Pancreas (tissue), 10 donors: ENCODE results near the gene LMOD3. TPM values are rescaled to one million over a fixed set of nuclear protein-coding genes. Genes with fewer than 3 reads are reported as not detected.

ENCODE experiments used
- ATAC-seq, 4 donors: fragments of 200-7000 bp; cut with Tn5 transposase; one replicate each; pipeline versions ENCODE4 v1.8.0 to v1.9.1; 2020; ENCODE audit warnings: mild to moderate bottlenecking in 4 of 4, moderate library complexity in 4 of 4
- DNase-seq, 6 donors: peaks; one replicate each; pipeline ENCODE4 v3.0.0-alpha.2; 2020
- FAIRE-seq: peaks from 2 replicates; lab custom pipeline; 2012; peaks lifted over from hg19 to GRCh38; lab: Jason Lieb, UNC
- H3K27ac ChIP-seq, 4 donors: fragments of 200-600 bp; sonication (generic); 1 replicate in 3 of 4; 2 replicates in 1 of 4; pipeline versions ENCODE4 v1.5.0 to v1.8.0; 2020
- H3K27me3 ChIP-seq, 4 donors: fragments of 200-600 bp; one replicate each; pipeline ENCODE4 v1.8.0; 2021
- H3K36me3 ChIP-seq, 3 donors: fragments of 200-600 bp; sonication (generic) in 1 of 3; one replicate each; pipeline versions ENCODE4 v1.5.0 to v1.8.0; 2020 to 2021
- H3K4me1 ChIP-seq, 3 donors: fragments of 200-600 bp; one replicate each; pipeline ENCODE4 v1.8.0; 2021
- H3K4me3 ChIP-seq, 4 donors: fragments of 200-600 bp; sonication (generic) in 2 of 4; one replicate each; pipeline versions ENCODE4 v1.5.0 to v1.8.0; 2020 to 2021
- H3K9me3 ChIP-seq, 4 donors: fragments of 200-600 bp; one replicate each; pipeline ENCODE4 v1.8.0; 2021
- WGBS, 2 donors: extraction: QIAGEN DNeasy Blood & Tissue Kit; methylation state at CpG; one replicate each; pipeline ENCODE4 v1.1.7; 2013; 5-methylcytosine and 5-hydroxymethylcytosine counted together
- intact Hi-C, 3 donors: fragments of 100-400 bp; cut with DNase I; formaldehyde crosslinking; loops; one replicate each; pipeline versions ENCODE4 v1.11.1 to v1.14.2; 2022
- polyA plus RNA-seq, 2 donors: library from polyadenylated mRNA; stranded (reverse); fragments of 200-250 nt; gene quantifications; one replicate each; pipeline ENCODE4 v1.2.3, GENCODE V29; 2013
- total RNA-seq, 6 donors: library from RNA; stranded (reverse); fragmentation: NEBNext Ultra II Directional in 4 of 6; extraction: Animal tissue kit (Norgen Biotek cat#: 25700) in 4 of 6; gene quantifications; one replicate each; pipeline versions ENCODE4 v1.2.1 to v1.2.4, GENCODE V29; 2021 to 2023
- TF ChIP-seq, protein P1 (sequence below), 4 donors: fragments of 200-600 bp; sonication (generic) in 3 of 4; IDR thresholded peaks; one replicate each; pipeline versions ENCODE4 v1.5.0 to v1.8.0; 2021; ENCODE audit warnings: antibody characterized with exemption in 4 of 4
- donor health status: healthy with polysubstance abuse.
- donor health status: DM: no; HTN: no; CAD: no; lungs with moderate emphysema.
- donor health status: DM: no; HTN: no; CAD: no.
- donor health status: control.
- donor health status: control.
- donor health status: Bipolar disorder and iron deficiency.
- donor health status: DM: yes; HTN: yes; CAD: no.
- donor health status: DM: no; HTN: no; CAD: no.
- donor health status: DM: no; HTN: no; CAD: no.
- donor health status: DM: yes; HTN: yes; CAD: no.

LMOD3 gene
- total and polyA plus RNA-seq, 8 donors, result 0.08 TPM; not detected in 7

DNA sequence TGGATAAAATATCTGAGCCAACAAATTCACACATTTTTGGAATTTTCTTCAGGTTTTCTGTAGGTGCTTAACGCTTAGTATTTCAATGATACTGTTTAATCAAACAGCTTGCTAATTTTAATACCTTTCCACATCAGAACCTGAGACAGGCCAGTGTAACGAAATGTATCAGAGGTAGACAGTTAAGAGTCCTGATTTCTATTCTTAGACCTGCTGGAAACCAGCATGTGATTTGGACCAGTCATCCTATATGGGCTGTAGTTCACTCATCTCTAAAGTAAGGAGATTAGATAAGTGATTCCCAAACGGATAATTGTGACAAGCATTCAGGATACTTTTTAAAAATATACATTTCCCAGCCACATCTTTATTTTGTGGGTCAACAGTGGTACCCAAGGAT is 19.3 kb downstream of the LMOD3 start:
- ATAC-seq, result no peak
- Histone ChIP-seq H3K27me3 (no peaks in the 10 kb centered on the region), H3K9me3 (no peaks in the 10 kb centered on the region), H3K27ac (no peak overlapping the region), H3K4me1 (no peaks in the 10 kb centered on the region), H3K36me3 (peaks cover 0 to 42% (median 0%) of the 10 kb centered on the region in 3 donors), H3K4me3 (no peak overlapping the region)
- WGBS, 2 donors, result 80 to 90% methylated on average over 3 of the region's 3 CpGs
- FAIRE-seq, result no peak
- intact Hi-C loops, result no loop called here
- TF ChIP-seq, protein P1, sequence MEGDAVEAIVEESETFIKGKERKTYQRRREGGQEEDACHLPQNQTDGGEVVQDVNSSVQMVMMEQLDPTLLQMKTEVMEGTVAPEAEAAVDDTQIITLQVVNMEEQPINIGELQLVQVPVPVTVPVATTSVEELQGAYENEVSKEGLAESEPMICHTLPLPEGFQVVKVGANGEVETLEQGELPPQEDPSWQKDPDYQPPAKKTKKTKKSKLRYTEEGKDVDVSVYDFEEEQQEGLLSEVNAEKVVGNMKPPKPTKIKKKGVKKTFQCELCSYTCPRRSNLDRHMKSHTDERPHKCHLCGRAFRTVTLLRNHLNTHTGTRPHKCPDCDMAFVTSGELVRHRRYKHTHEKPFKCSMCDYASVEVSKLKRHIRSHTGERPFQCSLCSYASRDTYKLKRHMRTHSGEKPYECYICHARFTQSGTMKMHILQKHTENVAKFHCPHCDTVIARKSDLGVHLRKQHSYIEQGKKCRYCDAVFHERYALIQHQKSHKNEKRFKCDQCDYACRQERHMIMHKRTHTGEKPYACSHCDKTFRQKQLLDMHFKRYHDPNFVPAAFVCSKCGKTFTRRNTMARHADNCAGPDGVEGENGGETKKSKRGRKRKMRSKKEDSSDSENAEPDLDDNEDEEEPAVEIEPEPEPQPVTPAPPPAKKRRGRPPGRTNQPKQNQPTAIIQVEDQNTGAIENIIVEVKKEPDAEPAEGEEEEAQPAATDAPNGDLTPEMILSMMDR (IDR thresholded peaks at IDR 0.05), result no peak
- no peak for DNase-seq

DNA sequence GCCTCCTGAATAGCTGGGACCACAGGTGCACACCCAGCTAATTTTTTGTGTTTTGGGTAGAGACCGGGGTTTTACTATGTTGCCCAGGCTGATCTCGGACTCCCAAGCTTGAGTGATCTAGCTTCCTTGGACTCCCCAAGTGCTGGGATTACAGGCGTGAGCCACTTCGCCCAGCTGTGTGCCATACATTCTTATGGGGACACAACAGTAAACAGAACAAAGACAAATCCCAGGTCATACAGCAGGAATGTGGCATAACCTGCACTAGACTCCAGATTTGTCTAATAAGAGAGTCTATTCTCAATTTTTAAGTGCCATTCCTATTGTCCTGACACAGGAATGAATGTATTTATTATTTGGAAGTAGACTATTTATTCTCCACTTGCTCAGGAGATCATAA is 20.0 kb downstream of the LMOD3 start:
- Histone ChIP-seq H3K36me3 (peaks cover 0 to 42% (median 0%) of the 10 kb centered on the region in 3 donors), H3K4me3 (no peak overlapping the region), H3K27me3 (no peaks in the 10 kb centered on the region), H3K4me1 (no peaks in the 10 kb centered on the region), H3K27ac (no peak overlapping the region), H3K9me3 (no peaks in the 10 kb centered on the region)
- TF ChIP-seq, protein P1 (IDR thresholded peaks at IDR 0.05), result no peak
- ATAC-seq, result no peak
- intact Hi-C loops, result no loop called here
- FAIRE-seq, result no peak
- no peak for DNase-seq
- WGBS, 2 donors, result 90 to 94% methylated on average over 4 of the region's 4 CpGs

DNA sequence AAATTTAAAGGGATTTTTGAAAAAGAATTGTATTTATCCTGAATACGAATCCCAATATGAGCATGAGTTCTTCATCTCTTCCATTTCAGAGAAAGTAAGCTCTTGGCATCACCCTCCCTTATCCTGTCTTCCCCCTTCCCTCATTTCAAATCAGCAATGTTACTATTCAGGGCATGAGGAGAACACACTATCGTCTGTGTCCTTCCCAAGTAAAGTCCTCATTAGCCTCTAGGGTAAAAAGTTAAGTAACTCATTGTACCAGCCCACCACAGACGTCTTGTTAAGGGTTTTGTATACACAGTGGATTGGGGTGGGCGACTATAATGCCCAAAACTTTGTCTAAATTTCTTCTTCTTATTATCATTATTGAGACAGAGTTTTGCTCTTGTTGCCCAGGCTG is 22.8 kb downstream of the LMOD3 start:
- Histone ChIP-seq H3K27me3 (no peaks in the 10 kb centered on the region), H3K4me3 (no peak overlapping the region), H3K4me1 (peaks cover 6 to 24% (median 10%) of the 10 kb centered on the region in 3 donors), H3K36me3 (peaks cover 0 to 27% (median 0%) of the 10 kb centered on the region in 3 donors), H3K9me3 (no peaks in the 10 kb centered on the region), H3K27ac (no peak overlapping the region)
- TF ChIP-seq, protein P1 (IDR thresholded peaks at IDR 0.05), result no peak
- 91 to 95% methylated on average over 4 of the region's 4 CpGs for WGBS, 2 donors
- ATAC-seq, result no peak
- no peak for DNase-seq
- intact Hi-C loops, result no loop called here
- FAIRE-seq, result no peak

DNA sequence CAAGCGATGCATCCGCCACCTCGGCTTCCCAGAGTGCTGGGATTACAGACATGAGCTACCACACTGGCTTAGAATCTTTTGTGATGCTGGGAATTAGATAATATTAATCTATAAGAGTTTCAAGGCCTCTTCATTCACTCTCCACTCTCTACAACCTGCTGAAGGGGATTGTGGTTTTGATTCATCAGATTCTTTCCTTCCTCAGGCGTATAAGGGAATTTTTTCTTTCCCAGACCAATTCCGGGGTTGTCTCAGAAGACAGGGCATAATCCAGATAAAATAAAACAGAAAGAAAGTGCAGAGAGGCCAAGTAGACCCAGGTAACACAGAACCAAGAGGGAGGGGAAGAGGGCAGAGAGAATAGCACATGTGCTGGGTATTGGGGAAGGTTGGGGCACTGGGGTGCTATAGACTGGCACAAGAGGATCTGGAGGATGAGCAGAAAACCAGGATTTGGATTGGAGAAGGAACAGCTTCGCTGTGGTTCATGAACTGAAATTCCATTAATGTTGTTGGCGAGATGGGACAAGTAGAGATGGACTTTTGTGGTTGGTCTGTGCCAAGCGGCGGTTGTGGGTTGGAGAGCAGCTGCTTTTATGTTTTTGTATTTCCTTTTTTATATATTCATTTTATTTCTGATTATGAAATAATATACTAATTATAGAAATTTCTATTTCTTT is 24.8 kb downstream of the LMOD3 start:
- no peak for ATAC-seq

More for the DNA sequence above, 24.8 kb downstream of the LMOD3 start:
- no peaks in the 10 kb centered on the region for H3K27me3 ChIP-seq
- H3K9me3 ChIP-seq, result no peaks in the 10 kb centered on the region
- no peak for FAIRE-seq
- H3K4me1 ChIP-seq, result peaks cover 21 to 45% (median 21%) of the 10 kb centered on the region in 3 donors
- intact Hi-C loops, result no loop called here
- no peak for DNase-seq
- no peak overlapping the region for H3K27ac ChIP-seq
- TF ChIP-seq, protein P1 (IDR thresholded peaks at IDR 0.05), result no peak
- no peak overlapping the region for H3K4me3 ChIP-seq
- peaks cover 0 to 7% (median 0%) of the 10 kb centered on the region in 3 donors for H3K36me3 ChIP-seq
- 95% methylated on average over 9 of the region's 9 CpGs for WGBS, 2 donors
